NCI-H2227 treated with DMSO at 0.1 percent for 48 hours (cell line): ENCODE measurements around the gene CRKL.

Experiments
- DNase-seq: peaks from one replicate; lab custom pipeline; 2025; lab: John Stamatoyannopoulos, UW

The CRKL gene

GRCh38 chr22:20952544-20953341 lies 35.5 kb downstream of the CRKL start:
- DNase-seq: no peak

- DNase-seq: no peak
Observed at GRCh38 chr22:20953342-20953608, 36.1 kb downstream of the CRKL start.

DNA sequence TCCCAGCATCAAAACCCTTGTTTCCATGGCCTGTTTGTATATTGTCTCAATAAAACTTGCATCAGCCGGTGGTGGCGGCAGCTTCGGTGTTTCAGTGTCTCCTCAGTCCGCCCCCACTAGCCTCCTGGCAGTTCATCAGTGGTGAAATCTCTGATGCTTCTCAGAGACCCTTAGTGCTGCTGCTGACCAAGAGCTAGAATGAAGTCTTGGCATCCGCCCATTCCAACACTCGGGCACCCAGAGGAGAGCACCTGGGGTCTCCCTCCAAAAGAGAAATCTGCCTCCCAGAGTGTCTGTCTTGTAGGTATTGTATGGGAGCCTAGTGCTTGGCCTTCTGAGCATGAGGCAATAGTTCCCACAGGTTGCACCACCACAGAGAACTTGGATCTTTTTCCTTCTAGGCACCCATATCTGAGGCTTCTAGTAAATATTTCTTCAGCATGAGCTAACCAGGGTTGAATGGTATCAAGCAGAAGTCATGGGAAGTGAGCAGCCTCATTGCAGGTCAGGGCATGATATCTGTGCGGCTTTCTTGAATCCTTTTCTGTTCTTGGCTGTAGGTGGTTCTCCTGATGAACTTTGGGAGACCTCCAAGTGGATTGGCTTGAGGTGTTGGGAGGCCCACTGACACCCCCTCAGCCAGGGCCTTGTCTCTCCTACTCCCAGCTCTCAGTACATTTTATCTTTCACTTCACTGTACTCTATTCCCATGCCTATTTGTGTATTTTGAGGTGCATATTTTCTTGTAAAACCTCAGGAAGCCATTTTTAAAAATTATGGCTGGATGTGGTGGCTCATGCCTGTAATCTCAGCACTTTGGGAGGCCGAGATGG lies 36.7 kb downstream of the CRKL start:
- DNase-seq: no peak

DNA sequence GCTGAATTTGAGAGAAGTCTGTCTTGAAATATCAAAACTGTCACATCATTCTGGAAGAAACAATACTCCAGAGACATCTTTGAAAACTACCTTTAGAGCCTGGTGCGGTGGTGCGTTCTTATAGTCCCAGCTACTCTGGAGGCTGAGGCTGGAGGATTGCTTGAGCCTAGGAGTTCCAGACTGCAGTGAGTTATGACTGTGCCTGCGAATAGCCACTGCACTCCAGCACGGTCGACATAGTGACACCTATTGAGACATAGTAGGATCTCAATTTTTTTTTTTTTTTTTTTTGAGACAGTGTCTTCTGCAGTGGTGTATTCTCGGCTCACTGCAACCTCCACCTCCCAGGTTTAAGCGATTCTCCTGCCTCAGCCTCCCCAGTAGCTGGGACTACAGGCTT lies 38.3 kb downstream of the CRKL start:
- DNase-seq: no peak

DNA sequence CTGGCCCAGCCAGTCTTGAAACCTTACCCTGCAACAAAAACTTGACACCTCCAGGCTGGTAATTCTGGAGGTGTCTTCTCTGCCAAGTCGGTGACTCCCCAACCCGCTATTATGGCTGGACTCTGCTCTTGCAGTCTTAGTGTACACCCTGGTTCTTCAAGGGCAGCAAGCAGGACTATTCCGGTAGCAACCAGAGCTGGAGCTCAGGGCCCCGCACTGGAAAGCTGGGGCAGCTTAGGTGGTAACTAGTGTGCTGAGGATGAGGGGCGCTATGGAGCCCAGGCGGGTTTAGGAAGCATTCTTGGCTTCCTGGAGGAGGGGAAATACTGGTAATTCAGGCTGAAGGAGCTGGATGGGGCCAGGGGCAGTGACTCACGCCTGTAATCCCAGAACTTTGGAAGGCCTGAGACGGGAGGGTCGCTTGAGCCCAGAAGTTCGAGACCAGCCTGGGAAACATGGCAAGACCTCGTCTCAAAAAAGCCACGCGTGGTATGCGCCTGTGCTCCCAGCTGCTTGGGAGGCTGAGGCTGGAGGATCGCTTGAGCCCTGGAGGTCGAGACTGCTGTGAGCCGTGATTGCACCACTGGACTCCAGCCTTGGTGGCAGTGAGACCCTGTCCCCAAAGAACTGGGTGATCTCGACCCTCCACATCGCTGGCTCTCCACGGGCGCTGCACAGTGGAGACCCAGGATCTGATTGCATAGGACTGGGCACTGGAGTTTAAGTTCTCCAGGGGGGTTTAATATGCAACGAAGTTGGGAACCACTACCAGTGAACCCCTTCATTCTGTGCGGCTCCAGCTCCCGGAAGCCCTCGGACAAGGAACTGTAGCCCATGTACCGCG lies 39.3 kb downstream of the CRKL start:
- no peak for DNase-seq

- DNase-seq: no peak
Observed at GRCh38 chr22:20957102-20957682, 40.0 kb downstream of the CRKL start.

DNA sequence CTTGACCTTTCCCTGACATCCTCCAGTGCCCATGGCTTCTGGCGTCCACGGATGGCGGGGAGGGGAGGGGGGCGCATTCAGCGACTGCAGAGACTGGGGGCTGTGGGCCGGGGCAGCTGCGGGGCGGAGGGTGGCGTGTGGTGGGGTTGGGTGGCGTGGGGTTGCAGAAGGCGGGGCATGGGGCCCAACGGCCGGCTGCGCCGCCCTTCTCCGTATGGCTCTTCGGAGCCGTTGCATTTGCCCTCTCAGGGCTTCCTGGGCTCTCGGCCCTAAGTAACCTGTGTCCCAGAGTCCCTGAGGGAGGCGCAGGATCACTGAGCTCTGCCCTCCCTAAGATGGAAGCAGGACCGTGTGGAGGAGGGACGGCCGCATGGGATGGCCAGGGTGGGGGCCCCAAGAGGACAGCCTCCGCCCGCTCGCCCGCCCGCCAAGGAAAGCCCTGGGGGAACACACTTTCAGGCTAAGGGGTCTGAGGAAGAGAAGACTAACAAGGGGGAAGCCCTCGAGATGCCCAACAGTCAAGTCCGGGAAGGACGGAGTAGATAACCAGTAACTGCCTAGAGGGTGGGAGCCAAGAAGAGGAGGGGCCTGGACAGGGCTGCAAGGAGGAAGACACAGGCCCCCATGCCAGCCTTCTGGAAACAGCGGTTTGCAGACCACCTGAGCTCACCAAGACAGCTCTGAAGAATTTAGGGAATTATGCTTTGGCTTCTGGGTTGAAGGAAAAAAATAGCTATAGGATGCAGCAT lies 40.6 kb downstream of the CRKL start:
- no peak for DNase-seq

DNA sequence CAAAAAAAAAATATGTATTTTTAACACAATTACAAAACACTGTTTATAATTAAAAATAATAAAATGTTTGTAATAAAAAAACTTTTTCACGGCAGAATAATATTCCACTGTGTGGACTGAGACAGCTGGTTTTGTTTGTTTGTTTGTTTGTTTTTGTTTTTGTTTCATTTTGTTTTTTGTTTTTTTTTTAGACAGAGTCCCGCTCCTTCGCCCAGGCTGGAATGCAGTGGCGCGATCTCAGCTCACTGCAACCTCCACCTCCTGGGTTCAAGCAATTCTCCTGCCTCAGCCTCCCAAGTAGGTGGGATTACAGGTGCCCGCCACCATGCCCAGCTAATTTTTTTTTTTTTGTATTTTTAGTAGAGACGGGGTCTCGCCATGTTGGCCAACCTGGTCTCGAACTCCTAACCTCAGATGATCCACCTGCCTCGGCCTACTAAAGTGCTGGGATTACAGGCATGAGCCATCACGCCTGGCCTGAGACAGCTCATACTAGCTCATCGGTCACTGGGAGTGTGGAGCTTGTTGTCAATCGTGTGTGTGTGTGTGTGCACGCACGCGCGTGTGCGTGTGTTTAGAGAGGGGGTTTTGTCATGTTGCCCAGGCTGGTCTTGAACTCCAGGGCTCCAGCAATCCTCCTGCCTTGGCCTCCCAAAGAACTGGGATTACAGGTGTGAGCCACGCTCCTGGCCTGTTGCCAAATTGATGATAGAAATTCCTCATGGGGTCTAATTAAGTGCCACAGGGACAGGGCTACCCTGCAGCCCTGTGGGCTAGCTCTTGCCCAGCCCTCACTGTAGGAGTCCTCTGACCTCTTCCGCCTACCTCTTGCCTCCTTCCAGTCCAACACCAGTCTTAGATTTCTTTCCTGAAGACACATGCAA lies 42.6 kb downstream of the CRKL start:
- DNase-seq: no peak

DNA sequence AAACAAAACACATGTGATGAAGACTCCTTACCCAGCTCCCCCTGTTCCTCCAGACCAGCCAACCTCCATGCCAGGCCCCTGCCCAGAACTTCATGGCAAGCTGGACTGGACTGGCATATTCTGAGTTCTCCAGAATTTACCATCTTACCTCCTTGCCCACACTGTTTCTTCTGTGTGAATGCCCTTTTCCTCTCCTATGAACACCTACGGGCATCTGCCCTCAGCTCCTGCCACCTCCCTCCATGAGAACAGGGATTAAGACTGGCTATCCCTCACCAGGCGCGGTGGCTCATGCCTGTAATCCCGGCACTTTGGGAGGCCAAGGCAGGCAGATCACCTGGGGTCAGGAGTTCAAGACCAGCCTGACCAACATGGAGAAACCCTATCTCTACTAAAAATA lies 43.4 kb downstream of the CRKL start:
- no peak for DNase-seq

GRCh38 chr22:20962491-20962945 lies 45.3 kb downstream of the CRKL start:
- DNase-seq: no peak

DNA sequence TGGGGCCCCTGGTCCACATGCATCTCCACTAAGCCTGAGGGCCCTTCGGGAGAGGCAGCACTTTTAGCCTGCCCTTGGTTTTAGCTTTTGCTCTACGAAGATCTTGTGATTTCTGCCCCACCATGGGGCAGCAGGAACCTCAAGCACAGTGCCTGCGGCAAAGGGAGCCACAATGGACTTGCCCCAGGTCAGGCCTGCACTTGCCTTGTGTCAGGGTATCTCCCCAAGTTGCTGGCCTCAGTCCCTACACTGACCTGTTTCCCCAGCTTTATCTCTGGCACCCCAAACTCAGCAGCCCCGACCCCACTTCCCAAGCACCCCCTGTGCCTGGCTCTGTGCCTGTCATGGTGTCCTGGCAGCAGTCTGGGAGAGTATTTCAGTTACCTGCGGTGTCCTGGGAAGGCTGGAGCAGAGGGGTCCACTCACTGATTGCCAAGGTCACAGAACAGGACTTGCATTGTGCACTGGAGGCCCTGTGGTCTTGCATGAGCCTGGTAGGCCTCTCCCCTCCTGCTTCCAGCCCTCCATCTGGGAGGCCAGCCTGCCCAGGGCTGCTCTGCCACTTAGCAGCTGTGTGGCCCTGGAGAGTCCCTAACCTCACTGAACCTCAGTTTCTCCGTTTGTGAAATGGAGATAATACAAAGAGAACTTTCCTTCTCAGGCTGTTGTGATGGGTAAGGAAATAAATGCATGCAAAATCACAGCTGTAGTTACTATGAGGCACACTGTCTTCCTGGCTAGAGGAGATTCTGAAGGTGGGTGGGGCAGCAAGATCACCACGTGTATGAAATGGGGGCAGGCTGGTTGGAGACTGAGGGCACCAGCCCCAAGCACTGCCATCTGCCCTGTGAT lies 46.2 kb downstream of the CRKL start:
- DNase-seq: no peak

DNA sequence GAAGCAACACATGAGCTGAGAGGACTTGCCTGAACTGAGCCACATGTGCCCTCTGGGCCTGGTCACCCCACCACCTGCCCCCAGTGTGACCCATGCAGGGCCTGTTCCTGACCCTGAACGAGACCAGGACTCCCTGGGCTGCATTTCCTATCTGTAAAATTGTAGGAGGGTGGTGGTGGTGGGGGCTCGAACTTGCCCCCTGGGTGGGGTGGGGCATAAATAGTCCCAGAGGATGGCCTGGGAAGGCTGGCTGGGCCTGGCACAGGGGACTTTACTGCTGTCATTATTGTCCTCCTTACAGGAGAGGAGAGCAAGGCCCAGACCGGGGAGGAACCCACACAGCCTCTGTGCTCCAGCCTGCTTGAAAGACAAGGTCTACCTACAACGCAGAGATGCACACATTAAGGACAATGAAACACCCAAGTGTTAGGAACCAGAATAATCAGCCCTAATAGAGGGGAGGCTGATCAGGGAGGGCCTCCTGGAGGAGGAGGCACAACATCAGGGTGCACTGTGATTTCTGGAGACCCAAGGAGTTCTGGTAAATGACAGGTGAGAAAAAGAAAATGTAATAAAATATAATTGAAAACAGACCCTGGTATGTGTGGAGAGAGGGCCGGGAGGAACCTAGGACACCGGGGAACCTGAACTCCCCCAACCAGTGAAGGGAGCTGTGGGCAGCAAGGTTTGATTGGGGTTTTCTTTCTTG lies 47.0 kb downstream of the CRKL start:
- no peak for DNase-seq

DNA sequence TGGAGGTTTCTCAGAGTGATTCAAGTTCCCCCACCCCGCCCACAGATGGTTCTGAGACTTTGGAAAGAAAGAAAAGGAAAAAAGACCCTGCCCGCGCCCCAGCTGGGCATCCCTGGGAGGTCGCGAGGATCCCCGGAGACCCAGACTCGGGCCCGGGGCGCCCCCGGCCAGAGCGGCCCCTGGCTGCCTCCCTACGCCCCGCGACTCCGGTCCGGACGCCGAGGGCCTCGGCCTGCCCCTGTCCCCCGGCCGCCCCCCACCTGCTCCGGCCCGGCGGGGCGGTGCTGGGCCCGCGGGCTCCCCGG lies 47.5 kb downstream of the CRKL start:
- no peak for DNase-seq

- DNase-seq: no peak
Observed at GRCh38 chr22:20965104-20965887, 48.1 kb downstream of the CRKL start.

- no peak for DNase-seq
Observed at GRCh38 chr22:20965888-20966855, 49.0 kb downstream of the CRKL start.

DNA sequence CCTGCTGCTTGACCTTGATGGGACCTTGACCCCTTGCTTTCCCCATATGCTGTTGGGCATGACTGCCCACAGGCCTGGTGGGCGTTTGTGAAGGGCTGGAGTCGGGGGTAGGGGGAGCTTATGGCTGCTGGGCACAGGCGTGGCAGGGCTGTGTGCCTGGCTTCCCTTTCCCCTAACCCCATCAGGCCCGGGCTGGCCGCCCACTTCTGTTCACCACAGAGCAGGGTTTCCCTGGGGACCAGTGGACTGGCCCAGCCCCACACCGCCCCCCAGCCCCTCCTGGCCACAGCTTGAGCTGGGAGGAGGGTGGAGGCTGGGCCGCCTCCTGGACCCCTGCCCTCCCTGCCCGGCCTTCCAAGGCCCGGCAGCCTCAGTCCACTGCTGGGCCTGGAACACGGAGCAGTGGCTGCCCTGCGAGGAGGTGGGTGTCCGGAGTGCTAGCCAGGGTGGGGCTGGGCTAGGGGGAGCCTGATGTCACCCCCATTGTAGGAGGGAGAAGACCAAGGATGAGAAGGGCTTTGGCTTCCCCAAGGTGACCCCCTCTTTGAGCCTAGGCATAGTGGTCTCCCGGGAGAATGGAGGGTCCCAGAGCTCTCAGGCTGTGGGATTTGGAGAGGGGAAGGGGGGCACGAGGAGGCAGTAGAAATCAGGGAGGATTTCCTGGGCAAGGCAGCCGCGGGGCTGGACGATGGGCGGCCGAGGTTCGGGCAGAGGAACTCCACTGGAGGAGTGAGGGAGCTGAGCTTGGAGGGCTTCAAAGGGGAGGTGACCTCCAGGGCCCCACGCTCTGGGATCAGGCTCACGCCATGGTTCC lies 49.9 kb downstream of the CRKL start, which contains the start of gene AIFM3:
Gene AIFM3 (plus strand): TSS at position 373 of the 814 bp plus-strand sequence. CDS start 690 bp downstream, outside the sequence.
- no peak for DNase-seq
